ENCODE results near the gene TBC1D13.
"Not testable (repeated sequence)": the region's sequence is repeated elsewhere in the genome, so short reads cannot be mapped to it uniquely, and the experiment has no call there.

Gene TBC1D13

DNA sequence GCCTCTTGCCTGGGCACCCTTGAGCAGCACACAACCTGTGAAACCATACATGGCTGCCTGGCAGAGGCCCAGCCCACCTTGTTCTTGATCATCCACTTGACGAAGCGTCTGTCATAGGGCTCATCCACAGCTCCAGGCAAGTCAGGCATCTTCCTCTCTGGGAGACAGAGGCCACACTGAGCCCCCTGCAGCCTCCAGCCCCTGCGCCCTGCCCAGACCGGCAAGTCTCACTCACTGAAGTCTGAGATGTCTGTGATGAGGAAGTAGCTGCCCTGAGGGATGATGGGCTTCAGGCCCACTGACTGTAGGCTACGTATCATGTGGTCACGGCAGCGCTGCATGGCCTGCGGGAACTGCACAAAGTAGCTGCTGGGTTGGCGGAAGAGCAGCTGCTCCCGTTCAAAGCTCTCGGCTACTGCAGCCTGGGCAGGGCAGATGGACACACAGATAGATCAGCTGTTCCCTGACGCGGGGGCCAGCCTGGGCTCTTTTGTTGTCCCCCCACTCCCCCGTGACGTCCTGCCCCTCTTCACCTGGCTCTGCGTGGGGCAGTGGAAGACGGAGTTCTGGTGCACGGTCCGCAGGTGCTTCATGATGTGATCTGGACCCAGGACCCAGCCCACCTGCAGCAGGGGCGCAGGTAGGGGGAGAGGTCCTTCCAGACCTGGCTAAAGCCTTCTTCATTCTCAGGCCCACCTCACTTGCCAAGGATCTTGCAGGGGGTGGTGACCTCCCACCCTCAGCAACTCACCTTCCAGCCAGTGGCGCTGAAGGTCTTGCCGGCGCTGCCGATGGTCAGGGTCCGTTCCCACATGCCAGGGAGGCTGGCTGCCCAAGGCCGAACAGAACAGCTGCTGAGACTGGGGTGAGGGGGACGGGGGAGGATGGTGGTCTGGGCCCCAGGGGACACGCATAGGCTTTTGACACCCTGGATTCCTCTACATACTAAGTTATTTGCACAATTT, 48.5 kb downstream of the TBC1D13 start:
- no peak overlapping the region for H3K4me3 ChIP-seq (replicated peaks; ENCODE audit: low read depth, low read length)
- TF ChIP-seq, protein P1, sequence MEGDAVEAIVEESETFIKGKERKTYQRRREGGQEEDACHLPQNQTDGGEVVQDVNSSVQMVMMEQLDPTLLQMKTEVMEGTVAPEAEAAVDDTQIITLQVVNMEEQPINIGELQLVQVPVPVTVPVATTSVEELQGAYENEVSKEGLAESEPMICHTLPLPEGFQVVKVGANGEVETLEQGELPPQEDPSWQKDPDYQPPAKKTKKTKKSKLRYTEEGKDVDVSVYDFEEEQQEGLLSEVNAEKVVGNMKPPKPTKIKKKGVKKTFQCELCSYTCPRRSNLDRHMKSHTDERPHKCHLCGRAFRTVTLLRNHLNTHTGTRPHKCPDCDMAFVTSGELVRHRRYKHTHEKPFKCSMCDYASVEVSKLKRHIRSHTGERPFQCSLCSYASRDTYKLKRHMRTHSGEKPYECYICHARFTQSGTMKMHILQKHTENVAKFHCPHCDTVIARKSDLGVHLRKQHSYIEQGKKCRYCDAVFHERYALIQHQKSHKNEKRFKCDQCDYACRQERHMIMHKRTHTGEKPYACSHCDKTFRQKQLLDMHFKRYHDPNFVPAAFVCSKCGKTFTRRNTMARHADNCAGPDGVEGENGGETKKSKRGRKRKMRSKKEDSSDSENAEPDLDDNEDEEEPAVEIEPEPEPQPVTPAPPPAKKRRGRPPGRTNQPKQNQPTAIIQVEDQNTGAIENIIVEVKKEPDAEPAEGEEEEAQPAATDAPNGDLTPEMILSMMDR (IDR thresholded peaks at IDR 0.05; ENCODE audit: low read depth, low read length, missing control alignments) = no peak
- no peak for DNase-seq (ENCODE audit: extremely low read depth, low read depth)

DNA sequence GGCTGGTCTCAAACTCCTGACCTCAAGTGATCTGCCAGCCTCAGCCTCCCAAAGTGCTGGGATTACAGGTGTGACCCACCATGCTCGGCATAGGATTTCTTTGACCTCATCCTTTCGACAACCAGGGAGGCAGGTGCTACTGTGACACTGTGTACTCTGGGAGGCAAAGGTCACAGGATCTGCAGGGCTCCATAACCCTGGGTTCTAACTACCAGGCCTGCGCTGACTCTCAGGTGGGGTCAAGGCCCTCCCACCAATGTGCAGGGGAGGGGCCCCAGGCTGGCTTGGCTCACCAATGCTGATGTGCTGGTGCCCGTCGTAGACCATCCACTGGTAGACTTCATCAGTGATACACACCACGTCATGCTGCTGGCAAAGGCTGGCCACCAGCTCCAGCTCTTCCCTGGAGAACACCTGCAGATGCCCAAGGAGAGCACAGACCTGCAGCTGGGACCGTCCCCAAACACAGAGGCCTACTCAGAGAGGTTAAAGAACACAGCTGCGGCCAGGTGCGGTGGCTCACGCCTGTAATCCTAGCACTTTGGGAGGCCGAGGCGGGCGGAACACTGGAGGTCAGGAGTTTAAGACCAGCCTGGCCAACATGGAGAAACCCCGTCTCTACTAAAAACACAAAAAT, 49.6 kb downstream of the TBC1D13 start:
- H3K4me3 ChIP-seq (replicated peaks; ENCODE audit: low read depth, low read length) = no peak overlapping the region
- DNase-seq (ENCODE audit: extremely low read depth, low read depth) = no peak
- TF ChIP-seq, protein P1 (IDR thresholded peaks at IDR 0.05; ENCODE audit: low read depth, low read length, missing control alignments) = no peak

DNA sequence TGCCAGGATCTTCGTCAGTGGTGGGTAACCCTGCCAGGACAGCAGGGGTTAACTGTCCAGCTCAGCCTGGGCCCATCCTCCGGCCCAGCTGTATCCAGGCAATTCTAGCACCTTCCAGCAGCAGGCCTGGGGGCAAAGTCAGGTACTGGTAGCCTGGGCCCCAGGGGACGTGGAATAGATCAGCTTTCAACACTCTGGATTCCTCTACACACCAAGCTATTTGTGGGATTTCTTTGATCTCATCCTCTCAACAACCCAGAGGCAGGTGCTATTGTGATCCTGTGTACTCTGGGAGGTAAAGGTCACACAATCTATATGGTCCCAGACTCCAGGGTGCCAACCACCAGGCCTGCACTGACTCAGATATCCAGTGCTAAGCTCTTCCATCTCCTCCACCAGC, 51.3 kb downstream of the TBC1D13 start:
- no peak overlapping the region for H3K4me3 ChIP-seq (replicated peaks; ENCODE audit: low read depth, low read length)
- DNase-seq (ENCODE audit: extremely low read depth, low read depth) = no peak
- TF ChIP-seq, protein P1 (IDR thresholded peaks at IDR 0.05; ENCODE audit: low read depth, low read length, missing control alignments) = no peak

DNA sequence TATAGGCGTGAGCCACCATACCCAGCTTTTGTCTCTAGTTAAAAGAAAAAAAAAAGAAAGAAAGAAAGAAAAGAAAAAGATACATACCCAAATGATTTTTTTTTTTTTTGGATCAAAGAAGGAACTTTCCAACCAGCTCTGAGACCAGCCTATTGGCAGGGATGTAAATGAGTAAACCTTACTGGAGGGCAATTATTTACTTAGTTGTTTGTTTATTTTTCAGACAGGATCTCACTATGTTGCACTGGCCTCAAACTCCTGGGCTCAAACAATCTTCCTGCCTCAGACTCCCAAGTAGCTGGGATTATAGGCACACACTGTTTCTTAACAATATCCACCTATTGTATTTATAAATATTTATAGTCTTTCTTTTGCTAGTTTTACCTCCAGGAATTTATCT, 53.5 kb downstream of the TBC1D13 start:
- TF ChIP-seq, protein P1 (IDR thresholded peaks at IDR 0.05; ENCODE audit: low read depth, low read length, missing control alignments) = no peak
- DNase-seq (ENCODE audit: extremely low read depth, low read depth) = no peak
- H3K4me3 ChIP-seq (replicated peaks; ENCODE audit: low read depth, low read length) = no peak overlapping the region

DNA sequence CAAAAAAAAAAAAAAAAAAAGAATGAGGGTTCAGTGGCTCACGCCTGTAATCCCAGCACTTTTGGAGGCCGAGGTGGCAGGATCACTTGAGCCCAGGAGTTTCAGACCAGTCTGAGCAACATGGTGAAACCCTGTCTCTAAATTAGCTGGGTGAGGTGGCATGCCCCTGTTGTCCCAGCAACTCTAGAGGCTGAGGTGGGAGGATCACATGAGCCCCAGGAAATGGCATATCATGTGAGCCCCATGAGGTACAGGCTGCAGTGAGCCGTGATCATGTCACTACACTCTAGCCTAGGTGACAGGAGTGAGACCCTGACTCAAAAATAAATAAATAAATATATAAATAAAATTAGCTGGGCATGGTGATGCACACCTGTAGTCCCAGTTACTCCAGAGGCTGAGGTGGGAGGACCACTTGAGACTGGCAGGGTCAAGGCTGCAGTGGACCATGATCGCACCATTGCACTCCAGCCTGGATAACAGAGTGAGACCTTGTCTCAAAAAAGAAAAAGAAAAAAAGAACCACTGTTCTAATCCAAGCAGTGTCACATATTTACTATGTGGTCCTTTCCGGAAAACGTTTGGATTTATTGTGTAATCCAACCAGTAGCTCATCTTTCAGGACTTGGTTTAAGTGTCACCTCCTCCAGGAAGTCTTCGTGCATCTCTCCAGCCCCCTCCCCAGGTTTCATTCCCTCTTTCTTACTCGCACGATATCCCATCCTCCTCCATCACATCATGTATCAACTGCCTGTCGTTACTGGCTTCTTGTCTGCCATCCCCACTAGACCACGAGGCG, 54.8 kb downstream of the TBC1D13 start:
- H3K4me3 ChIP-seq (replicated peaks; ENCODE audit: low read depth, low read length) = no peak overlapping the region
- no peak for DNase-seq (ENCODE audit: extremely low read depth, low read depth)
- TF ChIP-seq, protein P1 (IDR thresholded peaks at IDR 0.05; ENCODE audit: low read depth, low read length, missing control alignments) = no peak

DNA sequence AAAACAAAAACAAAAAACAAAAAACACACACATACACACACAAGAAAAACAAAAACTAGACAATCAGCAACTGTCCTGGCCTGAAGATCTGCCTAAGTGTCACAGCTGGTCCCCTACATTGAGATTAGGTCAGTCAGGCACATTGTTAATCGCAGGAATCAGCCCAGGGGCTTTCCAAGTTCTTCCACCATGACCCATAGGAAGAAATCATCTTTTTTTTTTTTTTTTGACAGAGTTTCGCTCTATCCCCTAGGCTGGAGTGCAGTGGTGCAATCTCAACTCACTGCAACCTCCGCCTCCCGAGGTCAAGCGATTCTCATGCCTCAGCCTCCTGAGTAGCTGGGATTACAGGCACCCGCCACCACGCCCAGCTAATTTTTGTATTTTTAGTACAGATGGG, 56.1 kb downstream of the TBC1D13 start:
- DNase-seq (ENCODE audit: extremely low read depth, low read depth); H3K4me3 ChIP-seq (replicated peaks; ENCODE audit: low read depth, low read length): not testable (repeated sequence)

All from HFF-Myc (cell line).